ENCODE data around the gene PARD3B.

PARD3B gene

GRCh38 chr2:205025580-205026240 lies 480.4 kb downstream of the PARD3B start:
- no peak for DNase-seq

GRCh38 chr2:205030695-205031094 lies 485.4 kb downstream of the PARD3B start:
- DNase-seq = no peak

- no peak for DNase-seq
Measured at GRCh38 chr2:205032093-205032551, 486.8 kb downstream of the PARD3B start.

- no peak for DNase-seq
Measured at GRCh38 chr2:205033431-205033830, 488.2 kb downstream of the PARD3B start.

GRCh38 chr2:205034034-205034433 lies 488.8 kb downstream of the PARD3B start:
- DNase-seq = no peak

- DNase-seq = no peak
Measured at GRCh38 chr2:205040323-205040722, 495.0 kb downstream of the PARD3B start.

- DNase-seq = no peak
Measured at GRCh38 chr2:205041472-205042130, 496.3 kb downstream of the PARD3B start.

- DNase-seq = no peak
Measured at GRCh38 chr2:205043285-205043684, 498.0 kb downstream of the PARD3B start.

- DNase-seq = no peak
Measured at GRCh38 chr2:205045706-205046105, 500.4 kb downstream of the PARD3B start.

GRCh38 chr2:205047273-205047839 lies 502.1 kb downstream of the PARD3B start:
- no peak for DNase-seq

GRCh38 chr2:205051417-205051816 lies 506.1 kb downstream of the PARD3B start:
- no peak for DNase-seq

- no peak for DNase-seq
Measured at GRCh38 chr2:205052781-205053180, 507.5 kb downstream of the PARD3B start.

GRCh38 chr2:205053827-205054410 lies 508.6 kb downstream of the PARD3B start:
- no peak for DNase-seq

- no peak for DNase-seq
Measured at GRCh38 chr2:205054789-205055188, 509.5 kb downstream of the PARD3B start.

GRCh38 chr2:205055251-205055650 lies 510.0 kb downstream of the PARD3B start:
- DNase-seq = no peak

GRCh38 chr2:205056151-205056561 lies 510.9 kb downstream of the PARD3B start:
- DNase-seq = no peak

- DNase-seq = no peak
Measured at GRCh38 chr2:205058409-205058808, 513.1 kb downstream of the PARD3B start.

- no peak for DNase-seq
Measured at GRCh38 chr2:205060269-205060668, 515.0 kb downstream of the PARD3B start.

- DNase-seq = no peak
Measured at GRCh38 chr2:205066081-205066480, 520.8 kb downstream of the PARD3B start.

- DNase-seq = no peak
Measured at GRCh38 chr2:205069928-205070327, 524.7 kb downstream of the PARD3B start.

- DNase-seq = no peak
Measured at GRCh38 chr2:205070889-205071288, 525.6 kb downstream of the PARD3B start.

GRCh38 chr2:205073433-205074020 lies 528.3 kb downstream of the PARD3B start:
- DNase-seq = no peak

GRCh38 chr2:205076405-205076804 lies 531.1 kb downstream of the PARD3B start:
- no peak for DNase-seq
